ENCODE measurements around the gene FKBP1B. TPM values are rescaled to one million over a fixed set of nuclear protein-coding genes. Genes with fewer than 3 reads are reported as not detected.

FKBP1B gene
- total RNA-seq, 1 experiment from 2014 or later = 58.6 TPM

DNA sequence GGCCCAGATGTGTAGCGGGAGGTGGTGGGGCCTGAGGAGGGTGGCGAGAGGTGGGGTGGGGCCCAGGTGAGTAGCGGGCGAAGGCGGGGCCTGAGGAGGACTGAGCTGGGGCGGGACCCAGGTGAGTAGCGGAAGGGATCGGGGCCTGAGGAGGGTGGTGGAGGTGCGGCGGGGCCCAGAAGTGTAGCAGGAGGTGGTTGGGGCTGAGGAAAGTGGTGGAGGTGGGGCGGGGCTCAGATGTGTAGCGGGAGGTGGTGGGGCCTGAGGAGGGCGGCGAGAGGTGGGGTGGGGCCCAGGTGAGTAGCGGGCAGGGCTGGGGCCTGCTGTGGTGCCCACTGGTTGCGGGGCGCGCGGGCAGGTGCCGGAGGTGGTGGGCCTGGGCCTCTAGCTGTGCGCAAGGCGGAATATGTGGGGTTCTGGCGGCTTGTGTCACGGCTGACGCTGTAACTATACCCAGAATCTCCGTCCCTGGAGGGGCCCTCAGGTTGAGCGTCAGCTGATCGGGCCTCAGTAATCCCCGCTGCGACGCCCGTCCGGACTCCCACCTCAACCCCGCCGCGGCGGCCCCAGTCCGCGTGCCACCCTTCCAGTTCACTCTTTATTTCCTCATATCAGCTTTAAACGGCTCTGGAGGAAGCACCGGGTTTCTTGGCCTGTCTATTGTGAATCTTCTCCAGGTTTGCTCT is 27.5 kb downstream of the FKBP1B start (continued):
- 0 out of 2 replicates have a peak, but pooled peaks have one; percentile 15 for TF ChIP-seq E2F5 (CRISPR knock-in tag; IDR thresholded peaks at IDR 0.05)

DNA sequence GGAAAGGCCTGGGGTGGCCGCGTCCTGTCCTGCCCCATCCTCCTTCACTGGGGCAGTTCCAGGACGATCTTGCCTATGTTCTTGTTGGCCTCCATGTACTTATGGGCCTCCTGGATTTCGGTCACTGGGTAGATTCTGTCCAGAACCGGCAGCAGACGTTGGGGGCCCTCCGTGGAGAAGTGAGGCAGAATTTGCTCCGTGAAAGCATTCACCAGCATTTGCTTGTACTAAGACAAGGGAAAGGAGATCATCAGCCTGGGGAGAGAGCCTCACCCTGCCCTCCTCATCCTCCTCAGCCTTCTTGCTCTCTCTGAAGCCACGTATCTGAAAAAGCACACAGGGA is 28.0 kb downstream of the FKBP1B start:
- no peak for DNase-seq (ENCODE audit: low spot score)
- Mint-ChIP-seq H3K27me3 (ENCODE audit: low read depth) (no peaks in the 10 kb centered on the region), H3K9me3 (no peaks in the 10 kb centered on the region), H3K4me3 (peak overlapping the region; percentile 84), H3K4me1 (peaks cover 21% of the 10 kb centered on the region), H3K27ac (peak overlapping the region; percentile 87), H3K36me3 (peaks cover 46% of the 10 kb centered on the region)
- POLR2A ChIA-PET = interaction anchor here (1.1 to 2.1 kb wide), 5 partner anchors 7 to 151 kb away, joined by 3 to 29 read pairs (median 14); partner anchors contain the start of genes ATAD2B, TP53I3 and WDCP
- TF ChIP-seq MYBL2 (CRISPR knock-in tag; IDR thresholded peaks at IDR 0.05) (no peak), ARID4B (CRISPR knock-in tag; IDR thresholded peaks at IDR 0.05; ENCODE audit: borderline replicate concordance) (no peak), FOXP4 (CRISPR knock-in tag; IDR thresholded peaks at IDR 0.05) (no peak), RELA (CRISPR knock-in tag; IDR thresholded peaks at IDR 0.05; ENCODE audit: borderline replicate concordance) (no peak), ZNF416 (CRISPR knock-in tag; IDR thresholded peaks at IDR 0.05) (no peak), SOX15 (CRISPR knock-in tag; IDR thresholded peaks at IDR 0.05) (no peak)
- TF ChIP-seq, protein P1, sequence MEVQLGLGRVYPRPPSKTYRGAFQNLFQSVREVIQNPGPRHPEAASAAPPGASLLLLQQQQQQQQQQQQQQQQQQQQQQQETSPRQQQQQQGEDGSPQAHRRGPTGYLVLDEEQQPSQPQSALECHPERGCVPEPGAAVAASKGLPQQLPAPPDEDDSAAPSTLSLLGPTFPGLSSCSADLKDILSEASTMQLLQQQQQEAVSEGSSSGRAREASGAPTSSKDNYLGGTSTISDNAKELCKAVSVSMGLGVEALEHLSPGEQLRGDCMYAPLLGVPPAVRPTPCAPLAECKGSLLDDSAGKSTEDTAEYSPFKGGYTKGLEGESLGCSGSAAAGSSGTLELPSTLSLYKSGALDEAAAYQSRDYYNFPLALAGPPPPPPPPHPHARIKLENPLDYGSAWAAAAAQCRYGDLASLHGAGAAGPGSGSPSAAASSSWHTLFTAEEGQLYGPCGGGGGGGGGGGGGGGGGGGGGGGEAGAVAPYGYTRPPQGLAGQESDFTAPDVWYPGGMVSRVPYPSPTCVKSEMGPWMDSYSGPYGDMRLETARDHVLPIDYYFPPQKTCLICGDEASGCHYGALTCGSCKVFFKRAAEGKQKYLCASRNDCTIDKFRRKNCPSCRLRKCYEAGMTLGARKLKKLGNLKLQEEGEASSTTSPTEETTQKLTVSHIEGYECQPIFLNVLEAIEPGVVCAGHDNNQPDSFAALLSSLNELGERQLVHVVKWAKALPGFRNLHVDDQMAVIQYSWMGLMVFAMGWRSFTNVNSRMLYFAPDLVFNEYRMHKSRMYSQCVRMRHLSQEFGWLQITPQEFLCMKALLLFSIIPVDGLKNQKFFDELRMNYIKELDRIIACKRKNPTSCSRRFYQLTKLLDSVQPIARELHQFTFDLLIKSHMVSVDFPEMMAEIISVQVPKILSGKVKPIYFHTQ (CRISPR knock-in tag; IDR thresholded peaks at IDR 0.05) = no peak
- TF ChIP-seq, protein P2, sequence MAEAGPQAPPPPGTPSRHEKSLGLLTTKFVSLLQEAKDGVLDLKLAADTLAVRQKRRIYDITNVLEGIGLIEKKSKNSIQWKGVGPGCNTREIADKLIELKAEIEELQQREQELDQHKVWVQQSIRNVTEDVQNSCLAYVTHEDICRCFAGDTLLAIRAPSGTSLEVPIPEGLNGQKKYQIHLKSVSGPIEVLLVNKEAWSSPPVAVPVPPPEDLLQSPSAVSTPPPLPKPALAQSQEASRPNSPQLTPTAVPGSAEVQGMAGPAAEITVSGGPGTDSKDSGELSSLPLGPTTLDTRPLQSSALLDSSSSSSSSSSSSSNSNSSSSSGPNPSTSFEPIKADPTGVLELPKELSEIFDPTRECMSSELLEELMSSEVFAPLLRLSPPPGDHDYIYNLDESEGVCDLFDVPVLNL (CRISPR knock-in tag; IDR thresholded peaks at IDR 0.05; ENCODE audit: borderline replicate concordance, low read depth) = no peak
- TF ChIP-seq, protein P3, sequence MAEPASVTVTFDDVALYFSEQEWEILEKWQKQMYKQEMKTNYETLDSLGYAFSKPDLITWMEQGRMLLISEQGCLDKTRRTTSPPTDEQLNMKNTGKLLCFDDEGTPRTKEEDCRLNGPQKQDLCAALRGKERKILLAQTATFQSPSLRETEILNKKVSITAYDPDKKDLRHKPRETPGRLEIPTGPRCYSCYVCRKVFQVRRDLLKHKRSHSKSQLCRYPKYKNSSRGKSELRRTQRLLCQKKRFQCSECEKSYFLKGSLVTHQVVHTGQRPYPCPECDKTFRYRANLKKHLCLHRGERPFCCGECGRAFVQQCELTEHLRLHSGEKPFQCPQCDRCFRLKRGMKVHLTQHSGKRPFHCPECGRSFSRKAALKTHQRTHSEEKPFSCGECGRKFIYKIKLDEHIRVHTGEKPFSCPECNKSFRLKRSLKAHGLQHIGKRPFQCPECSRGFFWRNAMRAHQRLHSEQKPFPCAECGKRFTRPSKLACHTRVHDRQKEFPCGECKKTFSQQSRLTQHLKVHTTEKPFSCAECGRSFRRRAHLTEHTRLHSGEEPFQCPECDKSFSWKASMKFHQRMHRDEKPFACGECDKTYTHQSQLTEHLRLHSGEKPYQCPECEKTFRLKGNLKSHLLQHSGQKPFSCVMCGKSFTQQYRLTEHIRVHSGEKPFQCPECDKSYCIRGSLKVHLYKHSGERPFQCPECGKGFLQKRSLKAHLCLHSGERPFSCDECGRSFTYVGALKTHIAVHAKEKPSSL (CRISPR knock-in tag; conservative IDR thresholded peaks at IDR 0.05) = no peak
- no peak for ATAC-seq
- CTCF ChIA-PET = interaction anchor here (1.1 to 1.5 kb wide), 5 partner anchors 12 to 88 kb away, joined by 3 to 8 read pairs (median 3); partner anchors contain the start of gene WDCP
